Neural cell (in vitro differentiated cells): ENCODE results near the gene ZNF648. TPM values are rescaled to one million over a fixed set of nuclear protein-coding genes. Genes with fewer than 3 reads are reported as not detected.

Experiments used
- H2AFZ ChIP-seq: fragments of 200-600, 300-800 bp; sonication (generic), shearing (Covaris generic); 2 replicates; pipeline ENCODE4 v1.6.0; 2014; ENCODE audit warnings: low read depth, mild to moderate bottlenecking, antibody characterized with exemption, low read length, moderate library complexity
- H3F3A ChIP-seq: fragments of 200-600 bp; shearing (Covaris generic); 2 replicates; pipeline ENCODE4 v1.6.1; 2016; ENCODE audit warnings: mild to moderate bottlenecking, moderate library complexity, mixed read lengths, antibody characterized with exemption, low read length; ENCODE audit not compliant: insufficient read depth, poor library complexity, severe bottlenecking
- H3K27ac ChIP-seq: fragments of 200-600, 300-800 bp; sonication (generic), shearing (Covaris generic); 2 replicates; pipeline ENCODE4 v1.5.1; 2014; ENCODE audit warnings: mild to moderate bottlenecking, low read length, moderate library complexity
- H3K27me3 ChIP-seq: fragments of 300-800, 200-600 bp; sonication (generic), shearing (Covaris generic); 2 replicates; pipeline ENCODE4 v1.6.0; 2014; ENCODE audit warnings: mild to moderate bottlenecking, low read depth, low read length, moderate library complexity; ENCODE audit not compliant: insufficient read depth
- H3K36me3 ChIP-seq: fragments of 300-800, 200-600 bp; sonication (generic), shearing (Covaris generic); 2 replicates; pipeline ENCODE4 v1.5.1; 2014; ENCODE audit warnings: mild to moderate bottlenecking, antibody characterized with exemption, low read length, moderate library complexity; ENCODE audit not compliant: insufficient read depth
- H3K4me2 ChIP-seq: fragments of 300-800, 200-600 bp; sonication (generic), shearing (Covaris generic); 2 replicates; pipeline ENCODE4 v1.6.0; 2014; ENCODE audit warnings: mild to moderate bottlenecking, low read length
- H3K4me3 ChIP-seq: fragments of 300-800, 200-600 bp; sonication (generic), shearing (Covaris generic); 2 replicates; pipeline ENCODE4 v1.5.1; 2014; ENCODE audit warnings: mild to moderate bottlenecking, low read length, moderate library complexity
- H3K79me2 ChIP-seq: fragments of 200-600 bp; shearing (Covaris generic); replicated peaks from 2 replicates; pipeline ENCODE4 v1.6.0; 2014; ENCODE audit warnings: mild to moderate bottlenecking, low read length, moderate library complexity; ENCODE audit not compliant: insufficient read depth
- H3K9ac ChIP-seq: fragments of 300-800, 200-600 bp; sonication (generic), shearing (Covaris generic); 2 replicates; pipeline ENCODE4 v1.6.1; 2016; ENCODE audit warnings: mild to moderate bottlenecking, low read length, mixed read lengths
- H3K9me2 ChIP-seq: fragments of 200-600 bp; shearing (Covaris generic); 2 replicates; pipeline ENCODE4 v1.6.1; 2016; ENCODE audit warnings: mild to moderate bottlenecking, low read length, mixed read lengths; ENCODE audit not compliant: insufficient read depth
- H3K9me3 ChIP-seq: fragments of 200-600, 300-800 bp; sonication (generic), shearing (Covaris generic); 2 replicates; pipeline ENCODE4 v1.6.1; 2016; ENCODE audit warnings: mild to moderate bottlenecking, mixed run types, low read length, moderate library complexity, mixed read lengths
- H4K20me1 ChIP-seq: fragments of 200-600 bp; shearing (Covaris generic); 2 replicates; pipeline ENCODE4 v1.6.1; 2016; ENCODE audit warnings: mild to moderate bottlenecking, mixed run types; ENCODE audit not compliant: insufficient read depth
- CTCF ChIP-seq: fragments of 450-650 bp; IDR thresholded peaks from 2 replicates; pipeline ENCODE4 v1.5.1; 2014; ENCODE audit warnings: antibody characterized with exemption, mild to moderate bottlenecking, moderate library complexity; ENCODE audit not compliant: poor library complexity, severe bottlenecking
- polyA plus RNA-seq: library from polyadenylated mRNA; depleted of rRNA; stranded (reverse); fragments of >200 nt; gene quantifications from 2 replicates; pipeline ENCODE4 v1.2.3, GENCODE V29; 2014

Gene ZNF648
- polyA plus RNA-seq, 1 donor from 2014 or later: not detected

GRCh38 chr1:182004601-182005000 is 56.9 kb downstream of the ZNF648 start:
- Histone ChIP-seq H3K36me3 (no peaks in the 10 kb centered on the region), H3K4me3 (no peak overlapping the region), H4K20me1 (no peaks in the 10 kb centered on the region), H3K9ac (no peak overlapping the region), H3K4me2 (no peak overlapping the region), H3K79me2 (no peaks in the 10 kb centered on the region), H3F3A (no peaks in the 10 kb centered on the region), H3K27ac (no peak overlapping the region), H3K27me3 (no peaks in the 10 kb centered on the region), H3K9me2 (no peaks in the 10 kb centered on the region), H2AFZ (no peak overlapping the region), H3K9me3 (no peaks in the 10 kb centered on the region)
- no peak for TF ChIP-seq CTCF
